Mesenchymal stem cell (in vitro differentiated cells and primary cell): ENCODE data around the gene FUT8.

Experiments
- DNase-seq: peaks from one replicate; pipeline ENCODE4 v3.0.0-alpha.2; 2013
- H2AFZ ChIP-seq: one replicate; pipeline ENCODE4 v1.6.1; 2013; ENCODE audit warnings: low read depth, mild to moderate bottlenecking, control low read depth, inconsistent platforms, low read length, moderate library complexity
- H2AK5ac ChIP-seq: 2 replicates; pipeline ENCODE4 v1.6.1; 2013; ENCODE audit warnings: low read length, moderate library complexity, mild to moderate bottlenecking, inconsistent platforms; ENCODE audit not compliant: severe bottlenecking
- H2BK120ac ChIP-seq: one replicate; pipeline ENCODE4 v1.6.1; 2013; ENCODE audit warnings: low read depth, mild to moderate bottlenecking, inconsistent platforms, low read length, moderate library complexity
- H2BK12ac ChIP-seq, 2 experiments: one replicate each; pipeline ENCODE4 v1.6.1; 2013; ENCODE audit warnings: inconsistent platforms in 2 of 2, low read length in 2 of 2, mild to moderate bottlenecking in 2 of 2, moderate library complexity in 2 of 2, control low read depth in 1 of 2
- H2BK15ac ChIP-seq: one replicate; pipeline ENCODE4 v1.6.1; 2013; ENCODE audit warnings: mild to moderate bottlenecking, low read depth, inconsistent platforms; ENCODE audit not compliant: poor library complexity, severe bottlenecking
- H2BK5ac ChIP-seq: 2 replicates; pipeline ENCODE4 v1.6.1; 2013; ENCODE audit warnings: low read depth, mild to moderate bottlenecking, low read length, control low read depth, inconsistent platforms; ENCODE audit not compliant: poor library complexity, severe bottlenecking
- H3K14ac ChIP-seq, 2 experiments: one replicate each; pipeline ENCODE4 v1.6.1; 2013; ENCODE audit warnings: inconsistent platforms in 2 of 2, low read length in 2 of 2, control low read depth in 1 of 2, mild to moderate bottlenecking in 1 of 2, moderate library complexity in 1 of 2
- H3K18ac ChIP-seq, 2 experiments: one replicate each; pipeline ENCODE4 v1.6.1; 2013; ENCODE audit warnings: inconsistent platforms in 2 of 2, low read length in 2 of 2, control low read depth in 1 of 2, low read depth in 1 of 2, mild to moderate bottlenecking in 1 of 2
- H3K23ac ChIP-seq, 2 experiments: one replicate each; pipeline ENCODE4 v1.6.1; 2013; ENCODE audit warnings: inconsistent platforms in 2 of 2, low read length in 2 of 2, mild to moderate bottlenecking in 2 of 2, moderate library complexity in 2 of 2, control low read depth in 1 of 2
- H3K27ac ChIP-seq: 2 replicates; pipeline ENCODE4 v1.5.1; 2013; ENCODE audit warnings: mild to moderate bottlenecking, moderate library complexity, low read length, control low read depth, inconsistent platforms; ENCODE audit not compliant: poor library complexity, severe bottlenecking
- H3K27me3 ChIP-seq, 2 experiments: 2 replicates each; pipeline versions ENCODE4 v1.6.1 to v1.7.0; 2013; ENCODE audit warnings: low read length in 2 of 2, mild to moderate bottlenecking in 2 of 2, moderate library complexity in 2 of 2, control low read depth in 1 of 2, inconsistent platforms in 1 of 2; ENCODE audit not compliant: control insufficient read depth in 1 of 2, insufficient read depth in 1 of 2
- H3K36me3 ChIP-seq, 2 experiments: 2 replicates each; pipeline versions ENCODE4 v1.6.1 to v1.7.0; 2013; ENCODE audit warnings: low read length in 2 of 2, control low read depth in 1 of 2, inconsistent platforms in 1 of 2, low read depth in 1 of 2, mild to moderate bottlenecking in 1 of 2; ENCODE audit not compliant: insufficient read depth in 2 of 2, control insufficient read depth in 1 of 2
- H3K4ac ChIP-seq, 2 experiments: one replicate each; pipeline ENCODE4 v1.6.1; 2013; ENCODE audit warnings: inconsistent platforms in 2 of 2, low read length in 2 of 2, mild to moderate bottlenecking in 2 of 2, moderate library complexity in 2 of 2, control low read depth in 1 of 2, low read depth in 1 of 2
- H3K4me1 ChIP-seq: 2 replicates; pipeline ENCODE4 v1.6.1; 2013; ENCODE audit warnings: low read depth, low read length, control low read depth; ENCODE audit not compliant: control insufficient read depth, insufficient read depth
- H3K4me2 ChIP-seq: 2 replicates; pipeline ENCODE4 v1.6.1; 2013; ENCODE audit warnings: low read length, mild to moderate bottlenecking, inconsistent platforms; ENCODE audit not compliant: poor library complexity, severe bottlenecking
- H3K4me3 ChIP-seq, 2 experiments: 2 replicates each; pipeline versions ENCODE4 v1.5.1 to v1.7.0; 2013; ENCODE audit warnings: low read length in 2 of 2, mild to moderate bottlenecking in 2 of 2, control low read depth in 1 of 2, low read depth in 1 of 2; ENCODE audit not compliant: insufficient read depth in 1 of 2
- H3K79me1 ChIP-seq: replicated peaks from 2 replicates; pipeline ENCODE4 v1.6.1; 2013; ENCODE audit warnings: mild to moderate bottlenecking, control low read depth, low read length, inconsistent platforms; ENCODE audit not compliant: poor library complexity, severe bottlenecking
- H3K9ac ChIP-seq: 2 replicates; pipeline ENCODE4 v1.7.0; 2013; ENCODE audit warnings: mild to moderate bottlenecking, low read length, moderate library complexity
- H3K9me3 ChIP-seq: 2 replicates; pipeline ENCODE4 v1.7.0; 2013; ENCODE audit warnings: mild to moderate bottlenecking, low read length; ENCODE audit not compliant: control insufficient read depth
- H4K8ac ChIP-seq: one replicate; pipeline ENCODE4 v1.6.1; 2013; ENCODE audit warnings: inconsistent platforms, mild to moderate bottlenecking, low read length, moderate library complexity
- H4K91ac ChIP-seq: one replicate; pipeline ENCODE4 v1.6.1; 2013; ENCODE audit warnings: mild to moderate bottlenecking, low read length, inconsistent platforms
- WGBS: methylation state at CpG from one replicate; pipeline ENCODE4 v1.1.7; 2013; ENCODE audit warnings: mixed read lengths; 5-methylcytosine and 5-hydroxymethylcytosine counted together

Gene FUT8

GRCh38 chr14:65784574-65784973, 372.0 kb downstream of the FUT8 start:
- Histone ChIP-seq H3K4me1 (peaks cover 1% of the 10 kb centered on the region), H3K9ac (no peak overlapping the region), H3K4me2 (no peak overlapping the region), H3K36me3 (no peaks in the 10 kb centered on the region), H3K4ac (no peak overlapping the region), H3K23ac (no peak overlapping the region), H3K27me3 (peaks cover 23 to 24% of the 10 kb centered on the region in 2 experiments), H3K9me3 (no peaks in the 10 kb centered on the region), H2BK120ac (no peak overlapping the region), H2BK15ac (no peak overlapping the region), H3K4me3 (no peak overlapping the region), H2AFZ (no peak overlapping the region), H4K91ac (no peak overlapping the region), H3K79me1 (no peaks in the 10 kb centered on the region), H4K8ac (no peak overlapping the region), H3K14ac (no peak overlapping the region), H2AK5ac (no peak overlapping the region), H3K27ac (no peak overlapping the region), H2BK5ac (no peak overlapping the region), H2BK12ac (no peak overlapping the region), H3K18ac (no peak overlapping the region)
- 58% methylated on average over 2 of the region's 2 CpGs for WGBS
- DNase-seq = no peak

GRCh38 chr14:65787461-65787860, 374.9 kb downstream of the FUT8 start:
- Histone ChIP-seq H3K9ac (no peak overlapping the region), H4K91ac (no peak overlapping the region), H2BK120ac (no peak overlapping the region), H3K4me3 (no peak overlapping the region), H3K79me1 (no peaks in the 10 kb centered on the region), H3K23ac (no peak overlapping the region), H3K27me3 (peaks cover 32 to 34% of the 10 kb centered on the region in 2 experiments), H3K4me2 (no peak overlapping the region), H3K27ac (no peak overlapping the region), H3K4me1 (peaks cover 6% of the 10 kb centered on the region), H2AK5ac (no peak overlapping the region), H3K9me3 (no peaks in the 10 kb centered on the region), H3K18ac (no peak overlapping the region), H4K8ac (no peak overlapping the region), H2BK5ac (no peak overlapping the region), H3K14ac (no peak overlapping the region), H2BK12ac (no peak overlapping the region), H3K4ac (no peak overlapping the region), H2BK15ac (no peak overlapping the region), H2AFZ (no peak overlapping the region), H3K36me3 (no peaks in the 10 kb centered on the region)
- no peak for DNase-seq

- WGBS = 88% methylated on average over 5 of the region's 5 CpGs
- Histone ChIP-seq H3K23ac (no peak overlapping the region), H3K27ac (no peak overlapping the region), H3K79me1 (no peaks in the 10 kb centered on the region), H3K4ac (no peak overlapping the region), H3K14ac (no peak overlapping the region), H2BK12ac (no peak overlapping the region), H3K4me3 (no peak overlapping the region), H3K9me3 (no peaks in the 10 kb centered on the region), H4K8ac (no peak overlapping the region), H3K4me2 (no peak overlapping the region), H2BK5ac (no peak overlapping the region), H2AFZ (no peak overlapping the region), H2BK120ac (no peak overlapping the region), H4K91ac (no peak overlapping the region), H2AK5ac (no peak overlapping the region), H3K36me3 (no peaks in the 10 kb centered on the region), H2BK15ac (no peak overlapping the region), H3K9ac (no peak overlapping the region), H3K27me3 (peaks cover 35 to 36% of the 10 kb centered on the region in 2 experiments), H3K4me1 (peaks cover 6% of the 10 kb centered on the region), H3K18ac (no peak overlapping the region)
- no peak for DNase-seq
These were observed 376.3 kb downstream of the FUT8 start for GRCh38 chr14:65788876-65789275.

- Histone ChIP-seq H3K9me3 (no peaks in the 10 kb centered on the region), H3K27me3 (peaks cover 35 to 36% of the 10 kb centered on the region in 2 experiments), H3K4ac (no peak overlapping the region), H2AFZ (no peak overlapping the region), H3K18ac (no peak overlapping the region), H3K9ac (no peak overlapping the region), H3K4me2 (no peak overlapping the region), H2BK120ac (no peak overlapping the region), H3K14ac (no peak overlapping the region), H2BK15ac (no peak overlapping the region), H3K4me1 (peaks cover 6% of the 10 kb centered on the region), H3K36me3 (no peaks in the 10 kb centered on the region), H3K4me3 (no peak overlapping the region), H2BK5ac (no peak overlapping the region), H2AK5ac (no peak overlapping the region), H4K91ac (no peak overlapping the region), H2BK12ac (no peak overlapping the region), H4K8ac (no peak overlapping the region), H3K79me1 (no peaks in the 10 kb centered on the region), H3K23ac (no peak overlapping the region), H3K27ac (no peak overlapping the region)
- no peak for DNase-seq
- WGBS = 87% methylated on average over 14 of the region's 14 CpGs
These were observed 376.8 kb downstream of the FUT8 start for GRCh38 chr14:65789363-65789762.
